GM10266 (cell line): Measurements from ENCODE around the gene GLRB.

Experiments used
- DNase-seq: peaks from one replicate; pipeline ENCODE4 v3.0.0; 2012; ENCODE audit errors: extremely low spot score
- TF ChIP-seq, protein P1 (sequence below): IDR thresholded peaks from 2 replicates; pipeline ENCODE4 v1.5.1; 2012; ENCODE audit warnings: mild to moderate bottlenecking, low read depth; ENCODE audit not compliant: control insufficient read depth, insufficient read depth; ENCODE audit errors: missing control alignments

The GLRB gene

DNA sequence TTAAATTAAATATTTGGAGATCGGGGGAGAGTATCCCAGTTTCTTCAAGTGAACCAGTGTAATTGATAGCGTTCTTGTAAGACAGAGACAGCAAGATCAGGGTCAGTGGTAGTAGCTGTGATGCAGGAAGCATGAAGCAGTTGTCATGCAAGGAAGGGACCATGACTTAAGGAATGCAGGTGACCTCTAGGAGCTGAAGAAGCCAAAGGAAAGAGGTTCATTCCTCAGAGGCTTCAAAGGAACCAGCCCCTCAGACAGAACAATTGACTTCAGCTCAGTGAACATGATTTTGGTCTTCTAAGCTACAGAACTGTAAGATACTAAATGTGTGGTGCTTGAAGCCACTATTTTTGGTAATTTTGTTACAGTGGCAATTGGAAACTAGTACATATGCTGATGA, 51.6 kb downstream of the GLRB start:
- DNase-seq, result no peak
- TF ChIP-seq, protein P1, sequence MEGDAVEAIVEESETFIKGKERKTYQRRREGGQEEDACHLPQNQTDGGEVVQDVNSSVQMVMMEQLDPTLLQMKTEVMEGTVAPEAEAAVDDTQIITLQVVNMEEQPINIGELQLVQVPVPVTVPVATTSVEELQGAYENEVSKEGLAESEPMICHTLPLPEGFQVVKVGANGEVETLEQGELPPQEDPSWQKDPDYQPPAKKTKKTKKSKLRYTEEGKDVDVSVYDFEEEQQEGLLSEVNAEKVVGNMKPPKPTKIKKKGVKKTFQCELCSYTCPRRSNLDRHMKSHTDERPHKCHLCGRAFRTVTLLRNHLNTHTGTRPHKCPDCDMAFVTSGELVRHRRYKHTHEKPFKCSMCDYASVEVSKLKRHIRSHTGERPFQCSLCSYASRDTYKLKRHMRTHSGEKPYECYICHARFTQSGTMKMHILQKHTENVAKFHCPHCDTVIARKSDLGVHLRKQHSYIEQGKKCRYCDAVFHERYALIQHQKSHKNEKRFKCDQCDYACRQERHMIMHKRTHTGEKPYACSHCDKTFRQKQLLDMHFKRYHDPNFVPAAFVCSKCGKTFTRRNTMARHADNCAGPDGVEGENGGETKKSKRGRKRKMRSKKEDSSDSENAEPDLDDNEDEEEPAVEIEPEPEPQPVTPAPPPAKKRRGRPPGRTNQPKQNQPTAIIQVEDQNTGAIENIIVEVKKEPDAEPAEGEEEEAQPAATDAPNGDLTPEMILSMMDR, result no peak

DNA sequence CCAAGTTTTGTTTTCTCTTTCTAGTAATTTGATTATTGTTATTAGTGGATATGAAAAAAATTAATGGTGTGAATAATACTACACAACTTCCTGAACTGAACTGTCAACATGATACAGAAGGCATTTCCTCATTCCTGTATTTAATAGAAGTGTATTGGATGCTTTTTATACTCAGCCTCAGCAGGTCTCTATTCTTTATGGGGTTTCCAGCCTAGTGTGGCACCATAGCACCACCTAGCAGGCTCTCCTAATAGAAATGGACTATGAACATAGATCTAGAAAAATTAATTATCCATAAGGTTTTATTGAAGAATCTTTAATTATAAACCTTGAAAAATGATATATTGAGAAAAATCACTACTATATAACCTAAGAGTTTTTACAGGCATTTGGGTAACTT, 52.4 kb downstream of the GLRB start:
- TF ChIP-seq, protein P1, result no peak

DNA sequence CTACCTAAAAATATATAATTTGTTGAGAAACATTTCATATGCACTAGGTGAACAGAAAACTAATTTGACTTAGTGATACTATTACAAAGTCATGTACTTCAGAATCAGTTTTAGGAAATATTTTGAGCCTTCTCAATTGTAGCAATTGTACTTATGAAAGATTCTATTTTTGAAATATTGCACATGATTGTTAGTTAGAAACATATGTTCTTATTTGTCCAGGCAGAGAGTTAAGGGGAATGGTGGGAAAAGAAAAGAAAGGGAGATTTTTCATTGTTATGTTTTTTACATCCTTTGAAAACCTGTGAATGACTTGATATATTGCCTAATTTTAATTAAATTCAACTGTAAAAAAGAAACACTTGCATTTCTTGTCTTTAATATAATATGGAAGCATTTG, 66.0 kb downstream of the GLRB start:
- TF ChIP-seq, protein P1, result no peak
- DNase-seq, result no peak

More for the DNA sequence above, 52.4 kb downstream of the GLRB start:
- no peak for DNase-seq

GRCh38 chr4:157143369-157143768, 67.4 kb downstream of the GLRB start:
- no peak for DNase-seq
- TF ChIP-seq, protein P1, result no peak

- TF ChIP-seq, protein P1, result no peak
- no peak for DNase-seq
These were observed 75.8 kb downstream of the GLRB start for GRCh38 chr4:157151711-157152110.

DNA sequence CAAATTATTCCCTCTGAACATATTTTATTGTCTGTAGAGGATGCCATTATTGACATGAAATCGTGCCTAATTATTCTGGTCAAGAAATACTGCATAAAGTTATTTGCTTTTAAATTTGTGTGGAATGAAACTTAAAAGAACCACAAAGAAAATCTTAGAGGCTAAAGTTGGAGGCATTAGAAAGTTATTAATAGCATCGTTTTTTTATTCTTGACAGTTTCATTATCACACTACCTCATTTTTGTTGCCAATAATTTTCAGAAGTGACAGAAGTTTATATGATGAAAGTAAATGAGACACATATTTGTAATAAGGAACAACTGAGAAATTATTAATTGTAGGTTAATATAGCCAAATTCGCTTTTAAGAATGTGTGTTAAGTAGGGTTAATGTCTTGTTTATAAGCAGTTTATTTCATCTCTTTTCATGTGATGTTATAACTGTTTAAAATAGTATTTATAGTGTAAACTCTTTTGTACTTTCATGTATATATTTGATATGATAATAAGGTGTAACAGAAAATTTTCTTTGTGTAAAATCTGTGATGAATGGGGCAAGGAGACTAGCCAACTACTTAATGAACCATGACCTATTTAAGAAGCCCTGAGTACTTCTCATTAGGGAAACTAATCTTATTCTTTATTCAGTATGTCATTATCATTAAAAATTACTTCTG, 90.1 kb downstream of the GLRB start:
- DNase-seq, result no peak
- TF ChIP-seq, protein P1, result no peak

GRCh38 chr4:157170321-157170720, 94.4 kb downstream of the GLRB start:
- TF ChIP-seq, protein P1, result no peak
- no peak for DNase-seq
